ENCODE results near the gene RPL13. TPM values are rescaled to one million over a fixed set of nuclear protein-coding genes. Genes with fewer than 3 reads are reported as not detected.
A peak's percentile ranks its signal among the peaks of the same experiment; 100 is the strongest.

RPL13 gene
- total and polyA plus RNA-seq, 2 of the 13 experiments (the other 11 are each of a cell fraction or from before 2014, with no cell fraction given) = 2,988 to 4,411 TPM

DNA sequence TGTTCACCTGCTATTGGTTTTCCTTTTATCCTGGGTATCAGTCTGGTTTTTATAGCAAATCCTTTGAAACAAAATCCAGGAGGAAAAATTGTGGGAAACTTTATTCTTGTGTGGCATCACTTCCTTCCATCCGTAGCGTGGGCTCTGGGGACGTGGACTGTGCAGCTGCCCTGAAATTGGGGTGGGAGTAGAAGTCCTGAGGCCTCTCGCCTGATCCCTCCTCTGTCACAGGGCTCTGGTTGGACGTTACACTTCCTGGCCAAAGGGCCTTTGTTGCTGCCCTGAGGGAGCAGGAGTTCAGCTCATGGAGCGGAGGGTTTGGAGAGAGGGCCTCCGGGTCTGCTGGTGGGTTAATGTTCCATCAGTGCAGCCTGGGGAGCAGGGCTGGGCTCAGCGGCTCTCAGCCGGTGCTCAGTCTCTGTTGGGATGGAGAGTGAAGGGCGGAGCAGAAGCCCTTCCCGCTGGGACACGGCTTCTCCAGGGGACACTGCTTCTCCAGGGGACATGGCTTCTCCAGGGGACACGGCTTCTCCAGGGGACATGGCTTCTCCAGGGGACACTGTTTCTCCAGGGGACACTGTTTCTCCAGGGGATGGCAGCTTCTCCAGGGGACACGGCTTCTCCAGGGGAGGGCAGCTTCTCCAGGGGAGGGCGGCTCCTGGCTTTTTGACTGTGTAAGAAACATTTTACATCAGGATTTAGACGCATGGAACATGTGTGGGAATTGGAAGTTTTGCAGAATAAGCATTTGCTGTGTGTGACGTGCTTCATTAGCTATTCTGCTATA, 15.2 kb upstream of the RPL13 start (continued):
- TF ChIP-seq, protein P1, sequence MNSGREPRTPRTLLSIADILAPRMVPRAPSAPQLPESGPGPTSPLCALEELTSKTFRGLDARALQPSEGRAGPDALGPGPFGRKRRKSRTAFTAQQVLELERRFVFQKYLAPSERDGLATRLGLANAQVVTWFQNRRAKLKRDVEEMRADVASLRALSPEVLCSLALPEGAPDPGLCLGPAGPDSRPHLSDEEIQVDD (CRISPR knock-in tag; IDR thresholded peaks at IDR 0.05; ENCODE audit: borderline replicate concordance) = no peak
- TF ChIP-seq, protein P2, sequence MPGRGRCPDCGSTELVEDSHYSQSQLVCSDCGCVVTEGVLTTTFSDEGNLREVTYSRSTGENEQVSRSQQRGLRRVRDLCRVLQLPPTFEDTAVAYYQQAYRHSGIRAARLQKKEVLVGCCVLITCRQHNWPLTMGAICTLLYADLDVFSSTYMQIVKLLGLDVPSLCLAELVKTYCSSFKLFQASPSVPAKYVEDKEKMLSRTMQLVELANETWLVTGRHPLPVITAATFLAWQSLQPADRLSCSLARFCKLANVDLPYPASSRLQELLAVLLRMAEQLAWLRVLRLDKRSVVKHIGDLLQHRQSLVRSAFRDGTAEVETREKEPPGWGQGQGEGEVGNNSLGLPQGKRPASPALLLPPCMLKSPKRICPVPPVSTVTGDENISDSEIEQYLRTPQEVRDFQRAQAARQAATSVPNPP (CRISPR knock-in tag; IDR thresholded peaks at IDR 0.05) = no peak; the same call in 1 of the 2 replicates
- TF ChIP-seq, protein P3, sequence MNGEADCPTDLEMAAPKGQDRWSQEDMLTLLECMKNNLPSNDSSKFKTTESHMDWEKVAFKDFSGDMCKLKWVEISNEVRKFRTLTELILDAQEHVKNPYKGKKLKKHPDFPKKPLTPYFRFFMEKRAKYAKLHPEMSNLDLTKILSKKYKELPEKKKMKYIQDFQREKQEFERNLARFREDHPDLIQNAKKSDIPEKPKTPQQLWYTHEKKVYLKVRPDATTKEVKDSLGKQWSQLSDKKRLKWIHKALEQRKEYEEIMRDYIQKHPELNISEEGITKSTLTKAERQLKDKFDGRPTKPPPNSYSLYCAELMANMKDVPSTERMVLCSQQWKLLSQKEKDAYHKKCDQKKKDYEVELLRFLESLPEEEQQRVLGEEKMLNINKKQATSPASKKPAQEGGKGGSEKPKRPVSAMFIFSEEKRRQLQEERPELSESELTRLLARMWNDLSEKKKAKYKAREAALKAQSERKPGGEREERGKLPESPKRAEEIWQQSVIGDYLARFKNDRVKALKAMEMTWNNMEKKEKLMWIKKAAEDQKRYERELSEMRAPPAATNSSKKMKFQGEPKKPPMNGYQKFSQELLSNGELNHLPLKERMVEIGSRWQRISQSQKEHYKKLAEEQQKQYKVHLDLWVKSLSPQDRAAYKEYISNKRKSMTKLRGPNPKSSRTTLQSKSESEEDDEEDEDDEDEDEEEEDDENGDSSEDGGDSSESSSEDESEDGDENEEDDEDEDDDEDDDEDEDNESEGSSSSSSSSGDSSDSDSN (CRISPR knock-in tag; IDR thresholded peaks at IDR 0.05) = peak; percentile 93
- peak; percentile 52; the same call in 1 of the 2 replicates for TF ChIP-seq GABPB1 (CRISPR knock-in tag; IDR thresholded peaks at IDR 0.05)
- TF ChIP-seq ZNF160 (CRISPR knock-in tag; IDR thresholded peaks at IDR 0.05) = peak; percentile 30; the same call in 1 of the 2 replicates
- TF ChIP-seq AHR (CRISPR knock-in tag; IDR thresholded peaks at IDR 0.05) = no peak
- peak; percentile 44; the same call in 1 of the 2 replicates for TF ChIP-seq PHF8 (CRISPR knock-in tag; IDR thresholded peaks at IDR 0.05)
- TF ChIP-seq ZMYM2 (CRISPR knock-in tag; IDR thresholded peaks at IDR 0.05) = peak; percentile 82
- TF ChIP-seq NFIC (IDR thresholded peaks at IDR 0.05; ENCODE audit: low read length) = no peak
- TF ChIP-seq NFE2L1 (CRISPR knock-in tag; IDR thresholded peaks at IDR 0.05; ENCODE audit: borderline replicate concordance) = no peak
- no peak for TF ChIP-seq MZF1 (CRISPR knock-in tag; IDR thresholded peaks at IDR 0.05; ENCODE audit: borderline replicate concordance)
- TF ChIP-seq ZMYM4 (CRISPR knock-in tag; IDR thresholded peaks at IDR 0.05) = 0 out of 2 replicates have a peak, but pooled peaks have one; percentile 40
- peak; percentile 28 for TF ChIP-seq ZNF781 (CRISPR knock-in tag; IDR thresholded peaks at IDR 0.05; ENCODE audit: borderline replicate concordance, not compliant biosample characterization)
- no peak for TF ChIP-seq CCAR2 (optimal IDR thresholded peaks at IDR 0.05; ENCODE audit: low read depth, low read length)
- TF ChIP-seq, protein P4, sequence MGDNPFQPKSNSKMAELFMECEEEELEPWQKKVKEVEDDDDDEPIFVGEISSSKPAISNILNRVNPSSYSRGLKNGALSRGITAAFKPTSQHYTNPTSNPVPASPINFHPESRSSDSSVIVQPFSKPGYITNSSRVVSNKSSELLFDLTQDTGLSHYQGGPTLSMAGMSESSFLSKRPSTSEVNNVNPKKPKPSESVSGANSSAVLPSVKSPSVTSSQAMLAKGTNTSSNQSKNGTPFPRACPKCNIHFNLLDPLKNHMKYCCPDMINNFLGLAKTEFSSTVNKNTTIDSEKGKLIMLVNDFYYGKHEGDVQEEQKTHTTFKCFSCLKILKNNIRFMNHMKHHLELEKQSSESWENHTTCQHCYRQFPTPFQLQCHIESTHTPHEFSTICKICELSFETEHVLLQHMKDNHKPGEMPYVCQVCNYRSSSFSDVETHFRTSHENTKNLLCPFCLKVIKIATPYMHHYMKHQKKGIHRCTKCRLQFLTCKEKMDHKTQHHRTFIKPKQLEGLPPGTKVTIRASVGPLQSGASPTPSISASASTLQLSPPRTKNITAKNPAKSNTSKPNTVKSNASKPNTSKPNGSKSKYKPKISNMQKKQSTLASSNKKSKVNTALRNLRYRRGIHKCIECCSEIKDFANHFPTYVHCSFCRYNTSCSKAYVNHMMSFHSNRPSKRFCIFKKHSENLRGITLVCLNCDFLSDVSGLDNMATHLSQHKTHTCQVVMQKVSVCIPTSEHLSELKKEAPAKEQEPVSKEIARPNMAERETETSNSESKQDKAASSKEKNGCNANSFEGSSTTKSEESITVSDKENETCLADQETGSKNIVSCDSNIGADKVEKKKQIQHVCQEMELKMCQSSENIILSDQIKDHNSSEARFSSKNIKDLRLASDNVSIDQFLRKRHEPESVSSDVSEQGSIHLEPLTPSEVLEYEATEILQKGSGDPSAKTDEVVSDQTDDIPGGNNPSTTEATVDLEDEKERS (CRISPR knock-in tag; IDR thresholded peaks at IDR 0.05) = peak; percentile 77; the same call in 1 of the 2 replicates
- TF ChIP-seq, protein P5, sequence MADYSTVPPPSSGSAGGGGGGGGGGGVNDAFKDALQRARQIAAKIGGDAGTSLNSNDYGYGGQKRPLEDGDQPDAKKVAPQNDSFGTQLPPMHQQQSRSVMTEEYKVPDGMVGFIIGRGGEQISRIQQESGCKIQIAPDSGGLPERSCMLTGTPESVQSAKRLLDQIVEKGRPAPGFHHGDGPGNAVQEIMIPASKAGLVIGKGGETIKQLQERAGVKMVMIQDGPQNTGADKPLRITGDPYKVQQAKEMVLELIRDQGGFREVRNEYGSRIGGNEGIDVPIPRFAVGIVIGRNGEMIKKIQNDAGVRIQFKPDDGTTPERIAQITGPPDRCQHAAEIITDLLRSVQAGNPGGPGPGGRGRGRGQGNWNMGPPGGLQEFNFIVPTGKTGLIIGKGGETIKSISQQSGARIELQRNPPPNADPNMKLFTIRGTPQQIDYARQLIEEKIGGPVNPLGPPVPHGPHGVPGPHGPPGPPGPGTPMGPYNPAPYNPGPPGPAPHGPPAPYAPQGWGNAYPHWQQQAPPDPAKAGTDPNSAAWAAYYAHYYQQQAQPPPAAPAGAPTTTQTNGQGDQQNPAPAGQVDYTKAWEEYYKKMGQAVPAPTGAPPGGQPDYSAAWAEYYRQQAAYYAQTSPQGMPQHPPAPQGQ (CRISPR knock-in tag; IDR thresholded peaks at IDR 0.05; ENCODE audit: borderline replicate concordance) = no peak
- peak; percentile 71; the same call in 1 of the 2 replicates for TF ChIP-seq ZNF546 (CRISPR knock-in tag; conservative IDR thresholded peaks at IDR 0.05)
- 0 out of 2 replicates have a peak, but pooled peaks have one; percentile 7 for TF ChIP-seq POLR2AphosphoS5 (IDR thresholded peaks at IDR 0.05; ENCODE audit: low read depth, low read length)
